ENCODE data around the gene SOX6.

The SOX6 gene

DNA sequence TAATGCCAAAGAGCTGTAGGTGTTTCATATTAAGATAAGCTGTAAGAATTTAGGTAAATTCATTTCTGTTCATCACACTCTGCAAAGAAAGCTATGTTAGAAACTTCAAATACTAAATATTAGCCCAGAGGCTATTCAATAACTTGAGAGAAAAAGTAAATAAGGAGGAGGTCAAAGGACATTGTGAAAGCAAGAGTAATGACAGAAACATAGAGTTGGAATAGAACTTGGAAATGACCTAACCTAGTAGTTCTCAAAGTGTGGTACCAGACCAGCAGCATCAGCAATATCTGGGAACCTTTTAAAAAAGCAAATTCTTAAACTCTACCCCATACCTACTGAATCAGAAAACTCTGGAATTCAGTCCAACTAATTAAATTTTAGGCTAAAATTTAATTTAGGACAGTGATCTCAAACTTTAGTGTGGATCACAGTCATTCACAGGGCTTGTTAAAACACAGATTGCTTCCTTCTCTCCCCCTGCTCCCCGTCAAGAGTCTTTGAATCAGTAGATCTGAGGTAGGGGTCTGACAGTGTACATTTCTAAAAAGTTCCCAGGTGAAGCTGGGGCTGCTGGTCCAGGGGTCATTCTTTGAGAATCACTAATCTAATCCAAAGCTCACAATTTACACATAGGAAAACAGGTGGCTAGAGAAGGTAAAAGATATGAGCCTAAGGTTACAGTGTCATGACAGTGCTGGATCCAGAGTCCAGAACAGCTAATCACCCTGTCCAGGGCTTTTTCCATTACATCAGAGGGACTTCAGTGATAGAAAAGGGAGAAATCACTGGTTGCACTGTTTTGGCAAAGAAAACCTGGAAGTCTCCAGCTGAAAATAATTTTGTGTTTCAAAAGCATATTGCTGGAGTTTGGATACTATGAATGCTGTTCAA is 241.1 kb downstream of the SOX6 start:
- no peak overlapping the region for H3K4me3 ChIP-seq (ENCODE audit: low read length)
- no peak for TF ChIP-seq CTCF (conservative IDR thresholded peaks at IDR 0.05; ENCODE audit: low read length)
- no peak for DNase-seq (ENCODE audit: low read depth)

DNA sequence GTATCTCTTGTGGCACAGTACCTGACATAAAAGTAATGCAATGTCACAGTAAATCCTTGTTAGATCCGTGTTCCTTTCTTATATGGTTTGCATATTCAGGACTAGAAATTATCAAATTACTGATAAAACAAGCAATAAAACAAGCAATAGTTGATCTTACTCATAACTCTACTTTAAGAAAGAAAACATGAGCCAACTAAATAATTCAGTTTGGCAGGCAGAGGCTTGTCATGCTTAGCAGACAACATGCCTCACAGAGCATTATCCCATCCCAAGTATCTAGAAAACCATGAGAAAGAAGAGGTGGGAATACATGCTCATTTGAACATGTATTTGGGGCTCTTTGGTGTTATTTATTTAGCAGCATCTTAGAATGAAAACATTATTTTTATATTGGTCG is 241.9 kb downstream of the SOX6 start:
- no peak for TF ChIP-seq CTCF (conservative IDR thresholded peaks at IDR 0.05; ENCODE audit: low read length)
- no peak overlapping the region for H3K4me3 ChIP-seq (ENCODE audit: low read length)
- no peak for DNase-seq (ENCODE audit: low read depth)

GRCh38 chr11:16111690-16112089 is 244.7 kb downstream of the SOX6 start:
- no peak for DNase-seq (ENCODE audit: low read depth)
- H3K4me3 ChIP-seq (ENCODE audit: low read length) = no peak overlapping the region
- TF ChIP-seq CTCF (conservative IDR thresholded peaks at IDR 0.05; ENCODE audit: low read length) = no peak

DNA sequence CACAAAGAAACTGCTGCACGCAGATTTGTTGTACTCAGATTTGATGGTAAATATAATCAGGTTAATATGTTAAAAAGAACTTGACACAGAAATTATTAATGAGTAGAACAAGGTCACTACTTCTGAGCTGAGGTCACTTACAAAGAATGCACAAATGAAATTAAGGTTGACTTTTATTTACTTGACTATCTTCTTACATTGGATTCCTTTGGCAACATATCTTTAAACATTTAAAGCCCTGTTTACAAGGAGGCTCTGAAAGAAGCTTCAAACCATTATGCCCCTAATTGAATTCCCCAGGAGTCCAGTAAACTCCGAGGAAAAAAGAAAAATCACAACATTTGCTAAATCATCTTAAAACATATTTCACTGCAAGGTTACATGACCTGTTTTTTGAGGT is 245.5 kb downstream of the SOX6 start:
- no peak for DNase-seq (ENCODE audit: low read depth)
- no peak for TF ChIP-seq CTCF (conservative IDR thresholded peaks at IDR 0.05; ENCODE audit: low read length)
- H3K4me3 ChIP-seq (ENCODE audit: low read length) = no peak overlapping the region

DNA sequence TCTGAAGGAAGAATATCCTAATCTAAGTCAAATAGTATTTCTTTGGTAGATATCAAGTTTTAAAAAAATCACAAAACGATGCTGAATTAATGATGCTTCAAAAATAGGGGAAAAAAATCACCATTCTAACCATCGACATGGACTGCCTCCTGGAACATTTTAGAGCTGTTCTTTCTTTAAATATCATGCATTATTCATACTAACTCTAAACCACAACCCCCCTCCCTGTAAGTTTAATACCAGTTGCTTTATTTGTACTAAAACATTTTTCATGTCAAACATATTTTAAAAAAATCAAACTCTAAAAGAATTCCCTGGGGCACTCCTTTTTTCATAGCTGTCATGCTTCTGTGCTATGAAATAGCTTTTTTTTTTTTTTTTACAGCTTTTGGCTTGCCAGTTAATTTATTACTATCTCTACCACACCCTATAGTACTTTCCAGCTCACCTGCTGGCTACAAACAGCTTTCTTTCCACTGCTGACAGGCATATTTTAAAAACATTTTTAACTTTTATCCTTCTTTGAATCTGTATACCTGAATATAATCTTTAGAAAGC is 256.9 kb downstream of the SOX6 start:
- TF ChIP-seq CTCF (conservative IDR thresholded peaks at IDR 0.05; ENCODE audit: low read length) = no peak
- H3K4me3 ChIP-seq (ENCODE audit: low read length) = no peak overlapping the region
- no peak for DNase-seq (ENCODE audit: low read depth)

DNA sequence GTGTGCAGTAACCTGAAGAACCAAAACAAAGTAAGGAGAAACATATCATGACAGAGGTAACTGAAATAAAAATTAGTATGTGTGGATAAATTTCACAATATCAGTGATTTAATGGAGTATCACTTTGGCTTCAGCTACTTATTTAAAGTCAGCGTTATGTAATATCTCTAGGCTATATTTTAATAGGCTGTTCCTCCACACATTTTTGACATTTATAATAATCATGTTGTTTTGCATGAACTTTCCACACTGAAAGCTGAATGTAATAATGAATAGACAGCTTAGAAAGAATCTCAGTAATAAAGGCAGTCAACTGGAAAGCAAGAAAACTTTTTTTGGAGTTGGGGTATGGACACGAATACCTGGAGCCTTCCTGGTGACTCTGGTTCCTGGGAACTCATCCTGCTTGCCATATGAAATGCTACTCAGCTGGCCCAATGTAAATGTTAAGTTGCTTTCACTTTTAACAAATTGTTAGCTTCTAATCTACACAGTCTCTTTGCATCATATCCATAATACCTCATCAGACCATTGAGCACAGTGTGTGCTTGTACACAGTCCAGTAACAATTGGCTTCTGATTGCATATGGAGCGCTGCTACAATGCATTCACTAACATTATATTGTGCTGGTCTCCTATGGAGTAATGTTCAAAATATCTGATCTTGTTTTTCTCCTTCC is 257.7 kb downstream of the SOX6 start:
- TF ChIP-seq CTCF (conservative IDR thresholded peaks at IDR 0.05; ENCODE audit: low read length) = no peak
- no peak overlapping the region for H3K4me3 ChIP-seq (ENCODE audit: low read length)
- no peak for DNase-seq (ENCODE audit: low read depth)
